HG03432 (cell line): ENCODE results near the gene TCTN3.
"Not testable (repeated sequence)": the region's sequence is repeated elsewhere in the genome, so short reads cannot be mapped to it uniquely, and the experiment has no call there.

Source experiments
- ATAC-seq: cut with Tn5 transposase; IDR thresholded peaks from one replicate; pipeline ENCODE4 v1.9.1; 2021; ENCODE audit warnings: mild to moderate bottlenecking, moderate library complexity; ENCODE audit not compliant: unreplicated experiment

TCTN3 gene

DNA sequence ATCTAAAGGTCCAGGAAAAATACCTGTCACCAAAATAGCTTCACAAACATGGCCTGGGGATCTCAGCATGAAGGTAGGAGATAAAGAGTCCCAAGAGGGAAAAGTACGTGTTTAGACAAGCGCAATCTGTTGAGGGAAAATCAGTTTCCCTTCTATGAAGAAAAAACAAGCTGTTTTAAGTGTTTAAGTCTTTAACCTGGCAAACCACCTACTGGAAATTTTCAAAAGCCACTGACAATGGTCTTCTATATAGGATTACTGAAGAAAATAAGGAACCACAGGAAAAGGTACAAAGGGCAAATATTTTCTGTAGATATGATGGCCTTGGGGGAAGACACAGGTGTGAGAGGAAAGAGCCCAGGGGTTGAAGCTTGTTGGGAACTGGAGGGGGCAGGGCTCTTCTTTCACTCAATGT lies 58.4 kb downstream of the TCTN3 start:
- no peak for ATAC-seq

DNA sequence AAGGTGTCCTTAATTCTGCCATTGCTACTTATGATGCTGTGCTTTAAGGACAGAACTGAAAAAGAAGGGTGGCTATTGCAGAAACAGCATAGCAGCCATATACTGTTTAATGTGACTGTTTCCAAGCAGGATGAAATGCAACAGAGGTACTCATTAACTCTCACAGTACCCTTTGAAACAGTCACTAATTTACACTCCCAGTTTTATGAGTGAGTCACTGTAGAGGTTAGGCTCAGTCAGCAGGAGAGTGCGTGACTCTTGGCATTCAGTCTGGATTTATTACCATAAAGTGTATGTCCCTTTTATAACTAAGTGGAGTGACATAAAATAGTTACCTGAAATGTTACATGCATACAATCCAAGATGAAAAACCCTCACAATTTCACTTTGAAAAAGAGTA lies 64.9 kb downstream of the TCTN3 start:
- ATAC-seq = no peak

DNA sequence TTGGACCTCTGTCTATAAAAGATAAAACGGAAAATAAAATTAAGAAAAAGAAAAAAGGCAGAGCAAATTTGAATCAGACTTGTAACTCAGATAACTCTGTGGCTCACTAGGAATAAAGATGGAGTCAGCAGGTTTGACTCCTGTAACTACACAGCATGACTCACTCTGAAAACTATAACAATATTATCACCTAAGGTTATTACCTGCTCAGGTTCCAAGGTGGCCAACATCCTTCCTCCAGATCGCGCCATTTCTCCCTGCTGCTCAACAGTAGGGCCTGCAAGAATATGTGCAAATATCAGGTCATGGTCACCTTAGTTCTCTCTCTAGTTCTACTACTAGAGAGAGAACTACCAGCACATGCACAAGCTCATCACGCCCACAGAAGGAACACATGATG lies 67.2 kb downstream of the TCTN3 start:
- ATAC-seq = no peak

DNA sequence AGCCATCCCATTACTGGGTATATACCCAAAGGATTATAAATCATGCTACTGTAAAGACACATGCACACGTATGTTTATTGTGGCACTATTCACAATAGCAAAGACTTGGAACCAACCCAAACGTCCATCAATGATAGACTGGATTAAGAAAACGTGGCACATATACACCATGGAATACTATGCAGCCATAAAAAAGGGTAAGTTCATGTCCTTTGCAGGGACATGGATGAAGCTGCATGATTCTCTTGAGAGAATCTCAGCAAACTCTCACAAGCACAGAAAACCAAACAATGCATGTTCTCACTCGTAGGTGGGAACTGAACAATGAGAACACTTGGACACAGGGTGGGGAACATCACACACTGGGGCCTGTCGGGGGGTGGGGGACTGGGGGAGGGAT lies 73.3 kb downstream of the TCTN3 start:
- not testable (repeated sequence) for ATAC-seq

DNA sequence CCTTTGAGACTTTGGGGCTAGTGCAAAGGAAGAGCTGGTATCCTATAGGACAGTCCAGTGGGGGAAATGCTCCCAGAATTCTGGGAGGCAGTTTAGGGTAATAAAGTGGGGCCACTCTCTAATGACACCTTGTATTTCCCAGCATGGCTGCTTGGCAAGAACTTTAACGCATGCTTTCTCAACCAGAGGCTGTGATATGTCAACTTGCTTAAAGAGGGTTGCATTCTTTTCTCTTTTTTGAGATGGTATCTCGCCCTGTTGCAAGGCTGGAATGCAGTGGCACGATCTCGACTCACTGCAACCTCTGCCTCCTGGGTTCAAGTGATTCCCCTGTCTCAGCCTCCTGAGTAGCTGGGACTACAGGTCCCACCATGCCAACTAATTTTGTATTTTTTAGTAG lies 75.6 kb downstream of the TCTN3 start:
- no peak for ATAC-seq

DNA sequence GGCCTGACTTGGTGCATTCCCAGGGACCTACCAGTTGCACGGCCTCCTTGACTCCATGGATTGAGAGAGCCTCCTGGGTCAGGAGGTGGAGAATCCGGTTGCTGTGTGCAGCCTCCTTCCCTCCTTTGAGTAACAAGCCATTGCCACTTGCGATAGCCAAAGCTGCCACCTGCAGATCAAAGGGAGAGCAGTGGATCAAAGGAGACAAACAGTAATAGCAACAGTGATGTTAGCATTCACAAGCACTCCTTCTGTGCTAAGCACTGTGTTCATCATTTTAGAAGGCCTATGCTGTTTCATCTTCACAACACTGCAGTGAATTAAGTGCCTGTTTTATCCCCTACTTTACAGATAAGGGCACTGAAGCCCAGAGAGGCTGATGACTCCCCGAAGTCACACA lies 77.3 kb downstream of the TCTN3 start:
- no peak for ATAC-seq
